HK-2 (cell line): Measurements from ENCODE around the gene HCN3.
"Not testable (repeated sequence)": the region's sequence is repeated elsewhere in the genome, so short reads cannot be mapped to it uniquely, and the experiment has no call there.

Source experiments
- DNase-seq: peaks from one replicate; pipeline ENCODE4 v3.0.0-alpha.2; 2018; ENCODE audit not compliant: unreplicated experiment

The HCN3 gene

DNA sequence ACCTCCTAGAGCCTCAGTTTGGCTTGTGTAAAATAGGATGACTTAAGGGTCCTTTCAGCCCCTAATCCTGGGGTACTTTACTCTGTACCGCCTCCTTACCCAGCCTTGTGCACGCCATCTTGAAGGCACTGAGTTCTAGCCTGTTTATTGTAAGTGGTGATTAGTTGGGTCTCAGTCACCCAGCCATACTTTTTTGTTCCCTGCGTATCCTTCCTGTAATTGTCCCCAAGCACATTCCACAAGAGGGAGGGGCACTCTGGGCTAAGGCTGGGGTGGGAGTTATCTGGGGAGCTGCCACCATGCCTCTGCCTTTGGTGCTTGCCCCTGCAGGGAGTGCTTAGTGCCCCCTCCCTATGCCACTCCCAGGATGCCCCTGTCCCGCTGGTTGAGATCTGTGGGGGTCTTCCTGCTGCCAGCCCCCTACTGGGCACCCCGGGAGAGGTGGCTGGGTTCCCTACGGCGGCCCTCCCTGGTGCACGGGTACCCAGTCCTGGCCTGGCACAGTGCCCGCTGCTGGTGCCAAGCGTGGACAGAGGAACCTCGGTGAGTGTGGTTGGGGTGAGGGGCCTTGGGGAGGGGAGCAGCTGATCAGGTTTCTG lies 32.3 kb downstream of the HCN3 start:
- no peak for DNase-seq

DNA sequence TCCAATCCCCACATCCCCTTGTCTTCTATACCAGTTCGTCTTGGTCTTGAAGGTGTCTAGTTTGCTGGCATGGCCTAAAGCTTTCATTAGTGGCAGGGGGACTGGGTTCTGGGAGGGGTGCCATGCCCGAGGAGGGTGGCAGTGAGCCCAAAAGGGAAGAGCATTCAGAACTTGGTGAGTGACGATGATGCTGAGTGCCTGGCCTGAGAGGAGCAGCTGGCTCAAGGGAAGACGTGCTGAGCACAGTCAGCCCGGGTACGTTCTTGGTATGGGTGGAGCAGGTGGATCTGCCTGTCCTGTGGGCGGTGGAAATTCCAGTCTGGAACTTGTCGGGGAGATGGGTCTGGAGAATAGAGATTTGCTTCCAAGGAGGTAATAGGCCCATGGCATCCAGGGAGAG lies 36.0 kb downstream of the HCN3 start:
- DNase-seq, result no peak

DNA sequence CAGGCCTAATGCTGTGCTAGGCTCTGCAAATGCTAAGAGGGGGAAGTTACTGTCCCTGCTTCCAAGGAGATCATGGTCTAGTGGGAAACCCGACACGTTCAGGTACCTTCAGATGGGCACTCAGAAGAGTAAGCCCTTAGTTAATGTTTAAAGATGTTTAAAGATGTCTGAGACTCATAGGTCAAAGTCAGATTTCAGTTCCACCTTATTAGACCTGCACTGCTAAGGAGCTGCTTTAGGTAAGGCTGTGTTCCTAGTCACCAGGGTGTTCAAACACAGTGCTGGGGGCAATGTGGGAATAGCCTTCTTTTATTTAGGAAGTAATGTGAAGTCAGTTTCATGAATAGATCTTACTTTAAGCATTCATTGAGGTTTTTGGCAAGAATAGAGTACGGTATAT lies 39.7 kb downstream of the HCN3 start:
- DNase-seq, result no peak

DNA sequence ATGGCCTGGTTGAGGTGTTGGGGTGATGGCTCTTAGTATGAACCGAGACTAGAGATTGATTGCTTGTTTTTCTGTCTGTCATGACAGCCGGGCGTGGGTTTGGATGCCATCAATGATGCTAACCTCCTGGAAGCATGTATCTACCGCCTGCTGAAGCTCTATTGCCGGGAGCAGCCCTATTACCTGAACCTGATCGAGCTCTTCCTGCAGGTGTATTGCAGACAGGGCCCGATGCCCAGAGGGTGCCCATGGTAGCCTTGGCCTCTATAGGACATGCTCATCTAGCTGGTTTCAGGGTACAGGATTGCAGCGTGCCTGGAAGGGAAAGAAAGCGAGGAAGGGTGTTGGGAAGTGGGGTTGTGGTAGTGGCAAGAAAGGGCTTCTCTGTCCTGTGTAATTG lies 40.8 kb downstream of the HCN3 start:
- no peak for DNase-seq

DNA sequence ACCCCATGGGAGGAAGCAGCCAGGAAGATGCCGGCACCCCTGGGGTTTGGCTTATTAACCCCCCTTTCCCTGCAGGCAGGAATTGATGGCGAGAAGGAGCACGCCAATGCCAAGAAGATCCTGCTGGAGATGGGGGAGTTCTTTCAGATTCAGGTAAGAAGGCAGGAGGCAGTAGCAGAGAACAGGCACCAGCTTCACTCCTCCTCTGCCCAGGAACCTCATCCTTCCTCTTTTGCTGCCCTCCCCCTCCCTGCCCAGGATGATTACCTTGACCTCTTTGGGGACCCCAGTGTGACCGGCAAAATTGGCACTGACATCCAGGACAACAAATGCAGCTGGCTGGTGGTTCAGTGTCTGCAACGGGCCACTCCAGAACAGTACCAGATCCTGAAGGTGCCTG lies 42.3 kb downstream of the HCN3 start:
- no peak for DNase-seq

DNA sequence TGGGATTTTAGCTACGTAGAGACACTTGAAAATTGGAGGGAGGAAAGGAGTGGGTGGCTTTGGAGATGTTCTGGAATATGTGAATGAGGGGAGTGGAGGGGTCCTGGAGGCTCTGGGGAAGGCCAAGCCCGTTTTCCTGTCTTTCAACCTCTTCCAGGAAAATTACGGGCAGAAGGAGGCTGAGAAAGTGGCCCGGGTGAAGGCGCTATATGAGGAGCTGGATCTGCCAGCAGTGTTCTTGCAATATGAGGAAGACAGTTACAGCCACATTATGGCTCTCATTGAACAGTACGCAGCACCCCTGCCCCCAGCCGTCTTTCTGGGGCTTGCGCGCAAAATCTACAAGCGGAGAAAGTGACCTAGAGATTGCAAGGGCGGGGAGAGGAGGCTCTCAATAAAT lies 43.0 kb downstream of the HCN3 start:
- no peak for DNase-seq

DNA sequence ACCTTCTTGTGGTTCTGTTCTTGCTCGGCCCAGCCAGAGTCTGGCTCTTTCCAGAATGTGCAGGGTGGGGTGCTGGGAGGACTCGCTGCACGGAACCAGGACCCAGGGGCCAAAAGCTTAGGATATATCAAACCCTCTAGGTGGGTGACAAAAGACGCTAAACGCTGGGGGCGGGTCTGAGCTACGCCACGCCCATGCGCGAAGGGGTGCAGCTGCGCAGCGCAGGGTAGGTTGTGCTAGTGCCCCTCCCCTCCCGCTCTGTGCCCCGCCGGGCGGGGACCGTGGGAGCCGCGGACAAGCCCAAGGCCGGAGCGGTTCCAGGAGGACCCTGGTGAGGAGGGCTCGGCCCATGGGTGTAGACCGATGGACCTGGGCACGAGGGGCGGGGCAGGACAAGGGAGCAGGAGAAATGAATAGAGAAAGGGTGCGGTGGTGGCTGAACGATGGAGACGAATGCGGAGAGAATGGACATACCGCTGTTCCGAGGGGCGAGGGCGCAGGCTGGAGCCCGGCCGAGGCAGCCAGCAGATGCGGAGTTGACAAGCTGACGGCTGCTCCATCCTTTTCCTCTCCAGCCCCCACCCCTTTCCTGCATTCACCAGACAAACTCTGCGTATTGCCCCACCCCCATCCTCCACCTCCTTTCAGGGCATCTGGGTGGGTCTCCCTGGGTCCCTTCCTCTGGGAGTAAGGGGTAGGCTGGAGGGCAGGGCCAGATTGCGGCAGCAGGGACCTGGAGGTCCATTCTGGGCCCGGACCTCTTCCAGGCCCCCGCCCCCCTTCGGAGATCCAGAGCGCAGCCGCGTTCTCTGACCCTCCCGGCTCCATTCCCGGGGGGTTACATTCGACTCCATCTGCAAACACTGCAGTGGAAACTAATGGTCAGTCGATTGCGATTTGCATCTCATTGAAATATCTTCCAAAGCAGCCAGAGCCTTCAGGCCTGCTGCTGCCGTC lies 43.7 kb downstream of the HCN3 start, which contains the start of gene RUSC1:
RUSC1 (plus strand) TSS at position 234 of the 957 bp plus-strand sequence. CDS start 880 bp downstream, outside the sequence.
- no peak for DNase-seq

DNA sequence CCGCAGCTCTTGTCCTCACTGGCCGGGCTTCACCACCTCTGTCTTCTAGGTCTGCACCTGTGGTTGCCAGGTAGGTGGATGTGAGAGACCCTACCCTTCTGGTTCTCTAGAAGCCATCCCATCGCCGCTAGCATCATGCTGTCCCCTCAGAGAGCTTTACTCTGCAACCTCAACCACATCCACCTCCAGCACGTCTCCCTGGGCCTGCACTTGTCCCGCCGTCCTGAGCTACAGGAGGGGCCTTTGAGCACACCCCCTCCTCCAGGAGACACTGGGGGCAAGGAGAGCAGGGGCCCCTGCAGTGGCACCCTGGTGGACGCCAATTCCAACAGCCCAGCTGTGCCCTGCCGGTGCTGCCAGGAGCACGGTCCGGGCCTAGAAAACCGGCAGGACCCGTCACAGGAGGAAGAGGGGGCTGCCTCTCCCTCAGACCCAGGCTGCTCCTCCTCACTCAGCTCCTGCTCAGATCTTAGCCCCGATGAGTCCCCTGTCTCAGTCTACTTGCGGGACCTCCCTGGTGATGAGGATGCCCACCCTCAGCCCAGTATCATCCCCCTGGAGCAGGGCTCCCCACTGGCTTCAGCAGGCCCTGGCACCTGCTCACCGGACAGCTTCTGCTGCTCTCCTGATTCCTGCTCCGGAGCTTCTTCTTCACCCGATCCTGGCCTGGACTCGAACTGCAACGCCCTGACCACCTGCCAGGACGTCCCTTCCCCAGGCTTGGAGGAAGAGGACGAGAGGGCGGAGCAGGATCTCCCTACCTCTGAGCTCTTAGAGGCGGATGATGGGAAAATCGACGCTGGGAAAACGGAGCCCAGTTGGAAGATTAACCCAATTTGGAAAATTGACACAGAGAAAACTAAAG lies 44.6 kb downstream of the HCN3 start:
- DNase-seq, result no peak

DNA sequence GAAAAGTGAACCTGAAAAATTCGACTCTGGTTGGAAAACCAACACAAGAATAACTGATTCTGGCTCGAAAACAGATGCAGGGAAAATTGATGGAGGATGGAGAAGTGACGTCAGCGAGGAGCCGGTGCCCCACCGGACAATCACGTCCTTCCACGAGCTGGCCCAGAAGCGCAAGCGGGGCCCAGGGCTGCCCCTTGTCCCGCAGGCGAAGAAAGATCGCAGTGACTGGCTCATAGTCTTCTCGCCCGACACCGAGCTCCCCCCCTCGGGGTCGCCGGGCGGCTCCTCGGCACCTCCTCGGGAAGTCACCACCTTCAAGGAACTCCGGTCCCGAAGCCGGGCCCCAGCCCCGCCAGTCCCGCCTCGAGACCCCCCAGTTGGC lies 45.3 kb downstream of the HCN3 start:
- DNase-seq, result no peak

DNA sequence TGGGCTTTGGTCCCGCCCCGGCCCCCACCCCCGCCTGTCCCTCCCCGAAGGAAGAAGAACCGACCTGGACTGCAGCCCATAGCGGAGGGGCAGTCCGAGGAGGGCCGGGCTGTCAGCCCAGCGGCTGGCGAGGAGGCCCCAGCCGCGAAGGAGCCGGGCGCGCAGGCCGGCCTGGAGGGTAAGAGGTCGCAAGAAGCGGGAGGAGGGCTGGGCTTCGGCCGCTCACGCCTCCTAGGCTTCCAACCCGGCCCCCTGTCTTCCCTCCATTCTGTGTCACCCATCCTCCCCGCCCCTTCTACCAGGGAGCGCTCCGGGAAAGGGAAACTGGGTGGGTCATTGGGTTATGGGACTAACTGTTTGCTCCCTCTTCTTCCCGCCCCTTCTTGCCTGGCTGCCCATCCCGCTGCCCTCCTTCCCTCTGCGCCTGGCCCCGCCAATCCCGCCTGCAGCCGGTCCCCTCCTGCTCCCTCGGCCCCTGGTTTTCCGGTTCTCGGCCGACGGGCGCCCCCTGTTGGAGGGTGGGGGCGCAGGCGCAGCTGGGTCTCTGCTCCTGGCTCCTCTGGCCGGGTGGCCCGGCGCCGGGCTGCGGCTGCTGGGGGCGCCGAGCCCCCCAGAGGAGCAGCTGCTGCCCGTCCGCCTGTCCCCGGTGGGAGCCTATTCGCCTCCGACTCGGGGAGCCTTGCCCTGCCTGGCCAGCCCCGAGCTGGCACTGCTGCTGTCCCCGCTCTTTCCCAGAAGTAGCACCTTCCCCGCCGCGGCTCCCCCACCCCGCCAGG lies 45.9 kb downstream of the HCN3 start:
- DNase-seq, result peak; percentile 98

DNA sequence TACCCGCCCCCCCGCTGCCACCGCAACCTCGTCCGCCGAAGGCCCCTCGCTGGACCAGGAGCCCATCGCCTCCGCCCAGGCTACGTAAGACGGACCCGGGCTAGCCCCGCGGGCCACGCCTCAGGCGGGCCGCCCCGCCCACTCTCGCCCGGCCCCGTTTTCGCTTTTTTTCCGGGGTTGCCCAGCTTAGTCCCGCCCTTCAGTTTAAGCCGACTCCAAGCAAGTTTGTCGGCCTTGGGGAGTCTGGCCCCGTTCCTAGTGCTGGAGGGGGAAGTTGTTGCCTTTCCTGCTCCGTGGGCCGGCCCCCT lies 46.4 kb downstream of the HCN3 start:
- peak; percentile 91 for DNase-seq

DNA sequence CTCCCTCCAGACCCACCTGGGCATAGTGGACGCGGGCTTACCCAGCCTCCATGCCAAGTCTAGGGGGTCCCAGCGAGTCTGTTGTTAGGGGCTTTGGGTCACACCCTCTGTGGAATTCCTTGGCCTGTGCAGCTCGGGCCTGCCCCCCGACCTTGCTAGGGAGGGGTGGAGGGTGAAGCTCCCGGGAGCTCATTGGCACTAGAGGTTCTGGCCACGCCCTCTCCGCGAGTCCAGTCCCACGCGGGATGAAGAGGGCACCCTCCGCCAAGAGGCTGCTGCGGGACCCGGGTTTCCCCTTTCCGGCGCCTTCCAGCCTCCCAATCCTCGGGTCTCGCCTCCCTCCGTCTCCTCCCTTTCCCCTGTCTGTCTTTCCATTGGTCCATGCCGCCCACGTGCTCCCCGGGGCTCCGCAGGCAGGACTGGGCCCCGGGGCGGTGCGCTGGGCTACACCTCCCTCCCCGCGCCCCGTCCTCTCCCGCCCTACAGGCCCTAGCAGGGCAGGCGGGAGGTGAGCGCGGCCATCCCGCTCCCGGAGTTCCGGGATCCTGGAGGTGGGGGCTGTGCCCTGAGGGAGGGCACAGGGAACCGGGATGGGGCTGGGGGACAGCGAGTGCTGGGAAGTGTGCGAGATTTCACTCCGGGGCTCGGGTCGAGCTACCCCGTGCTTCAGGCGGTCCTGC lies 46.9 kb downstream of the HCN3 start:
- DNase-seq, result peak; percentile 97

DNA sequence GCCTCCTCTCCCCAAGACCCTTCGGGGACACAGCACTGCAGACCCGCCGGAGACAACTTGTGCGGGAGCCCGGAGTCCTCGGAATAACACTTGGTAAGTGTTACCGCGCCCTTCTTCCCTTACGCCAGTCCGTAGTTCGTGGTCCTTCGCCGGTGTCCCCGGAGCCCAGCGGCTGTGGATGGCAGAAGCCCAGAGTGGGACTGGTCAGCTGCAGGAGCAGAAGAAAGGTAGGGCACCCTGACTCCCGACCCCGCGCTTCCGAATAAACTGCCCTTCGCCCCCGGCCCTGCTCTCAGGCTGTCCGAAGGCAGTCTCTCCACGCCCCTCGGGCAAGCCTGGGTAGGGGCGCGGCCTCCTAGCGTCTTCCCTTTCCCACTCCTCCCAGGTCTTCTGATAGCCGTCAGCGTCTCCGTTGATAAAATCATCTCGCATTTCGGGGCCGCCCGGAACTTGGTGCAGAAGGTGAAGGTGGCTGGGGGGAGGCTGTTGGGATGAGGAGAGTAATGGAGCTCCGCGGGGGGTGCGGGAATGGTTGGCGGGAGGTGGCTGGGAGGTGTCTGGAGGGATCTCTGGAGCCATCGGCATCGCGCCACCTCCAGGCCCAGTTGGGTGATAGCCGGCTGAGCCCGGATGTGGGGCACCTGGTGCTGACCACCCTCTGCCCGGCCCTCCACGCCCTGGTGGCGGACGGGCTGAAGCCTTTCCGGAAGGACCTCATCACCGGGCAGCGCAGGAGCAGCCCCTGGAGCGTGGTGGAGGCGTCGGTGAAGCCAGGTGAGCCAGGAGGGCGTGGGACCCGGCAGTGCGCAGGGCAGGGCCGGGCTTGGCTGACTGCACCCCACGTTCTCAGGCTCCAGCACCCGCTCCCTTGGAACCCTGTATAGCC lies 47.7 kb downstream of the HCN3 start:
- DNase-seq, result peak; percentile 76

DNA sequence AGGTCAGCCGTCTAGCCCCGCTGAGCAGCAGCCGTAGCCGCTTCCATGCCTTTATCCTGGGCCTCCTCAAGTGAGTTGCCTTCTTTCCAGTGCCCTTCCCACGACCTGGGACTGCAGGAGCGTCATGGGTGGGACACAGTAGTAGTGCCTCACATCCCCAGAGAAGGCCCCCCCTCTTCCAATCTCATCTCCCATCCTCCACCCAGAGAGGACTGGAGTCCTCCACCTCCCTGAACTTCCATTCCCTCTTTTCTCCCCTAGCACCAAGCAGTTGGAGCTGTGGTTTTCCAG lies 48.3 kb downstream of the HCN3 start:
- DNase-seq, result no peak

DNA sequence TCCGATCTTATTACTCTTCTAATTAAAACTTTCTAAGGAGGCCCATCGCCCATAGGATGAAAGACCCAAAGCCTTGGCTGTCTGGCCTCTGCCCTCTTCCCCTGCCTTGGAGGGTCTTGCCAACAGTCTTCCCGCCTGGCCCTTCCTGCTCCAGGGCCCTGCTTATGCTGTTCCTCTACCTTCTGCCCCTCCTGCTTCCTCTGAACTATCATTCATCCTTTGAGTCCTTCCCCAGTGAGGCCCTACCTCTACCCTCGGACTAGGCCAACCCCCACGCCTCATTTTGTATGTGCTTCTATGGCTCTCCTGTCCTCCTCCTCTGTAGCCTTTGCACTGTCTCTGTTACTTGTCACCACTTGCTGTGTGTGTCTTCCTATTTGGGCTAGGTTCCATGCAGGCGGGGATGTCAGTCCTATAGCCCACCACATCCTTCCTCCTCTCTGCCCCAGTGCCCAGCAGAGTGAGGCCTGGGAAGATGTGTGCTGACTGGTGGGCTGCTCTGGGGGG lies 48.8 kb downstream of the HCN3 start:
- DNase-seq, result no peak

DNA sequence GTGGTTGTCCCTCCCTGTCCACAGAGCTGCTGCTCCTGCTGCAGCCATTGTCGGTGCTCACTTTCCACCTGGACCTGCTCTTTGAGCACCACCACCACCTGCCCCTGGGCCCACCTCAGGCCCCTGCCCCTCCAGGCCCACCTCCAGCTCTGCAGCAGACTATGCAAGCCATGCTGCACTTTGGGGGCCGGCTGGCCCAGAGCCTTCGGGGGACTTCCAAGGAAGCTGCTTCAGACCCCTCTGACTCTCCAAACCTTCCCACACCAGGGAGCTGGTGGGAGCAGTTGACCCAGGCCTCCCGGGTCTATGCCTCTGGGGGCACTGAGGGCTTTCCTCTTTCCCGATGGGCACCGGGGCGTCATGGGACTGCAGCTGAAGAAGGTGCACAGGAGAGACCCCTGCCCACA lies 49.4 kb downstream of the HCN3 start:
- DNase-seq, result no peak

DNA sequence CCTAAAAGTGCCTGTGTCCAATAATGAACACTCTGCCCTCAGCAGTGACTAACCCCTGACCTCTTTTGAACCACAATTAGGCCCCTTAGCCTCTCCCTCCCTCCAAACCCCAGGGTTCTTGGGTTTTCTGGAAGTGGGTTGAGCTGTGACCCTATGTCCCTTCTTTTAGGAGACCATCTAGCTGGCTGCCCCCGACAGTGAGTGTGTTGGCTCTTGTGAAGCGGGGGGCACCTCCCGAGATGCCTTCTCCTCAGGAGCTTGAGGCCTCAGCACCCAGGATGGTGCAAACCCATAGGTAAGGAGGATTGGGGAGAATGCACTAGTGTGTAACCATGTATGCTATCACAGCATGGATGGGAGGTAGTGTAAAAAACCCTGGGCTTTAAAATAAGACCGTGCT lies 50.7 kb downstream of the HCN3 start:
- DNase-seq, result no peak

DNA sequence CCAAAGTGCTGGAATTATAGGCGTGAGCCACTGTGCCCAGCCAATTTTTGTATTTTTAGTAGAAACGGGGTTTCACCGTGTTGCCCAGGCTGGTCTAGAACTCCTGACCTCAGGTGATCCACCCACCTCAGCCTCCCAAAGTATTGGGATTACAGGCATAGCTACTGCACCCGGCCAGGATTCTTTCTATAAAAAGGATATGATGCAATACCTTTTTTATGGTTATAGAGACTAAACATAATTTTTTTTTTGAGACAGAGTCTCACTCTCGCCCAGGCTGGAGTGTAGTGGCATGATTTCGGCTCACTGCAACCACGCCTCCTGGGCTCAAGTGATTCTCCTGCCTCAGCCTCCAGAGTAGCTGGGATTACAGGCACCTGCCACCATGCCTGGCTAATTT lies 51.6 kb downstream of the HCN3 start:
- not testable (repeated sequence) for DNase-seq

DNA sequence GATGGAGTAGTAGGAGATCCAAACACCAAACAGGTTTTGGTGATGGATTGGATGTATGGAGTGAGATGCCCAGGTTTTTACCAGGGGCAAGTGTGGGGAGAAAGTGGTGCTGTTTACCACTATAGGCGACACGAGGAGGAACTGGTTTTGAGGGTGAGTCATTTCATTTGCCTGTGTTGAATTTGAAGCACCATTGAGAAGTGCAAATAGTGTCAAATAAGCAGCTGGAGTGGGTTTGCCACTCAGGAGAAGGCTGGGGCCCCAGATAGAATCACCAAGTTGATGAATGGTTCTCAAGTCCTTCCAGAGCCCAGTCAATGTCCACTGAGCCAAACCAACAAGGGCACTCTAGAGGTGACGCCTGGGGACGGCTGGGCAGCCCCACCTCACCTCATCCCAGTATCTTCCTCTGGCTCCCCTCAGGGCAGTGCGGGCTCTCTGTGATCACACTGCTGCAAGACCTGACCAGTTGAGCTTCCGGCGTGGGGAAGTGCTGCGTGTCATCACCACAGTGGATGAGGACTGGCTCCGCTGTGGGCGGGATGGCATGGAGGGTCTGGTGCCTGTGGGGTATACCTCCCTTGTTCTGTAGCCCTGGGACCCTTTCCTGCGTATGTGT lies 52.8 kb downstream of the HCN3 start:
- DNase-seq, result no peak

DNA sequence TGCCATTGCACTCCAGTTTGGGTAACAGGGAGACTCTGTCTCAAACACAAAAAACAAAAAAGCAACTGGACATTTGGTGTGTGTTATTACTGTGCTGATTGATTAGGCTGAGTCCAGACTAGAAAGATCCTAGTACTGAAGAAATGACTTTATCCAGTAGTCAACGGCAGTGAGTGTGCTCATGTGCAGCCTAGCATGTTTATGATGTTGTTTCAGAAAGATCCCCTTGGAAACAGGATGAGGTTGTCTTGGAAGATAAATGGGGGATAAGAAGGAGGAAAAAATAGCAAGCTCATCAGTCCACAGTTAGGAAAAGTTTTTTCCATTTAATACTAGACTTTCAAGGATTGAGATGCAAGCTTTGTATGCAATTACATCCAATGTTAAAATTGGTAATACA lies 57.7 kb downstream of the HCN3 start:
- DNase-seq, result no peak
